Measurements from ENCODE around the gene NAV2.

GRCh38 chr11:19843079-19843478 lies 130.4 kb downstream of the NAV2 start:
- TF ChIP-seq POLR2A (IDR thresholded peaks at IDR 0.05), result no peak
- TF ChIP-seq, protein P1, sequence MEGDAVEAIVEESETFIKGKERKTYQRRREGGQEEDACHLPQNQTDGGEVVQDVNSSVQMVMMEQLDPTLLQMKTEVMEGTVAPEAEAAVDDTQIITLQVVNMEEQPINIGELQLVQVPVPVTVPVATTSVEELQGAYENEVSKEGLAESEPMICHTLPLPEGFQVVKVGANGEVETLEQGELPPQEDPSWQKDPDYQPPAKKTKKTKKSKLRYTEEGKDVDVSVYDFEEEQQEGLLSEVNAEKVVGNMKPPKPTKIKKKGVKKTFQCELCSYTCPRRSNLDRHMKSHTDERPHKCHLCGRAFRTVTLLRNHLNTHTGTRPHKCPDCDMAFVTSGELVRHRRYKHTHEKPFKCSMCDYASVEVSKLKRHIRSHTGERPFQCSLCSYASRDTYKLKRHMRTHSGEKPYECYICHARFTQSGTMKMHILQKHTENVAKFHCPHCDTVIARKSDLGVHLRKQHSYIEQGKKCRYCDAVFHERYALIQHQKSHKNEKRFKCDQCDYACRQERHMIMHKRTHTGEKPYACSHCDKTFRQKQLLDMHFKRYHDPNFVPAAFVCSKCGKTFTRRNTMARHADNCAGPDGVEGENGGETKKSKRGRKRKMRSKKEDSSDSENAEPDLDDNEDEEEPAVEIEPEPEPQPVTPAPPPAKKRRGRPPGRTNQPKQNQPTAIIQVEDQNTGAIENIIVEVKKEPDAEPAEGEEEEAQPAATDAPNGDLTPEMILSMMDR (IDR thresholded peaks at IDR 0.05), result no peak

All from body of pancreas (tissue), 4 donors.